ENCODE measurements around the gene KCNK5.

DNA sequence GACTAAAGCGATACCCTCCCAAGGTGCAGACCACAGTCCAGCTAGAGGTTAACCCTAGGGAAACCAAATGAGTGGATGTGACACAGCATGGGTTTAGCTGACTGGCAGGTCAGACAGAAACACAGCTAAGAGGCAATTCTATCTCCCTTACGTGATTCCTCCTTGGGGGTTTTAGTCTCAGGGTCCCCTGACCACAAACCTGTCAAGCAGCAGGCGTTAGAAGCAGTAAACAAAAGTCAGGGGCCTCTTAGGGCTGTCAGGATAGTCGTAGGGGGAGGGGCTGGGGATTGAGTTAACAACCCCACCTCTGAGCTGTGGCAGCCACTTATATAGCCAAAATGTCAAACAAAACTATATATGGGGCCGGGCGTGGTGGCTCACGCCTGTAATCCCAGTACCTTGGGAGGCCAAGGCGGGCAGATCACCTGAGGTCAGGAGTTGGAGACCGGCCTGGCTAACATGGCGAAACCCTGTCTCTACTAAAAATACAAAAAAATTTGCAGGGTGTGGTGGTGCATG, 13.6 kb downstream of the KCNK5 start:
- TF ChIP-seq, protein P1, sequence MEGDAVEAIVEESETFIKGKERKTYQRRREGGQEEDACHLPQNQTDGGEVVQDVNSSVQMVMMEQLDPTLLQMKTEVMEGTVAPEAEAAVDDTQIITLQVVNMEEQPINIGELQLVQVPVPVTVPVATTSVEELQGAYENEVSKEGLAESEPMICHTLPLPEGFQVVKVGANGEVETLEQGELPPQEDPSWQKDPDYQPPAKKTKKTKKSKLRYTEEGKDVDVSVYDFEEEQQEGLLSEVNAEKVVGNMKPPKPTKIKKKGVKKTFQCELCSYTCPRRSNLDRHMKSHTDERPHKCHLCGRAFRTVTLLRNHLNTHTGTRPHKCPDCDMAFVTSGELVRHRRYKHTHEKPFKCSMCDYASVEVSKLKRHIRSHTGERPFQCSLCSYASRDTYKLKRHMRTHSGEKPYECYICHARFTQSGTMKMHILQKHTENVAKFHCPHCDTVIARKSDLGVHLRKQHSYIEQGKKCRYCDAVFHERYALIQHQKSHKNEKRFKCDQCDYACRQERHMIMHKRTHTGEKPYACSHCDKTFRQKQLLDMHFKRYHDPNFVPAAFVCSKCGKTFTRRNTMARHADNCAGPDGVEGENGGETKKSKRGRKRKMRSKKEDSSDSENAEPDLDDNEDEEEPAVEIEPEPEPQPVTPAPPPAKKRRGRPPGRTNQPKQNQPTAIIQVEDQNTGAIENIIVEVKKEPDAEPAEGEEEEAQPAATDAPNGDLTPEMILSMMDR (IDR thresholded peaks at IDR 0.05): no peak
- TF ChIP-seq POLR2A (IDR thresholded peaks at IDR 0.05): no peak
